Measurements from ENCODE around the gene KCNC1. TPM values are rescaled to one million over a fixed set of nuclear protein-coding genes. Genes with fewer than 3 reads are reported as not detected.

KCNC1 gene
- total RNA-seq, 2 donors from 2014 or later = 0.19 to 0.37 TPM

- no peaks in the 10 kb centered on the region for H3K36me3 ChIP-seq
- H3K9me3 ChIP-seq = no peaks in the 10 kb centered on the region
- H3K27me3 ChIP-seq = no peaks in the 10 kb centered on the region
- H3K9ac ChIP-seq (ENCODE audit: low read depth in 2 of 2, low read length in 2 of 2) = no peak overlapping the region
- no peak for TF ChIP-seq CTCF (IDR thresholded peaks at IDR 0.05)
- no peak overlapping the region for H3K4me3 ChIP-seq
- no peaks in the 10 kb centered on the region for H3K4me1 ChIP-seq
- intact Hi-C loops (cut with DNase I) = no loop called here
- no peak for DNase-seq
- no peak overlapping the region for H3K27ac ChIP-seq
Observed at GRCh38 chr11:17781221-17781620, 46.6 kb downstream of the KCNC1 start.

GRCh38 chr11:17781626-17782025 is 47.0 kb downstream of the KCNC1 start:
- Histone ChIP-seq H3K9ac (ENCODE audit: low read depth in 2 of 2, low read length in 2 of 2) (no peak overlapping the region), H3K4me3 (no peak overlapping the region), H3K36me3 (no peaks in the 10 kb centered on the region), H3K4me1 (no peaks in the 10 kb centered on the region), H3K27me3 (no peaks in the 10 kb centered on the region), H3K27ac (no peak overlapping the region), H3K9me3 (no peaks in the 10 kb centered on the region)
- intact Hi-C loops (cut with DNase I) = no loop called here
- no peak for TF ChIP-seq CTCF (IDR thresholded peaks at IDR 0.05)
- DNase-seq = no peak

GRCh38 chr11:17782145-17782544 is 47.6 kb downstream of the KCNC1 start:
- TF ChIP-seq CTCF (IDR thresholded peaks at IDR 0.05) = no peak
- Histone ChIP-seq H3K27me3 (no peaks in the 10 kb centered on the region), H3K4me3 (no peak overlapping the region), H3K9me3 (no peaks in the 10 kb centered on the region), H3K4me1 (no peaks in the 10 kb centered on the region), H3K27ac (no peak overlapping the region), H3K9ac (ENCODE audit: low read depth in 2 of 2, low read length in 2 of 2) (no peak overlapping the region), H3K36me3 (no peaks in the 10 kb centered on the region)
- DNase-seq = no peak
- intact Hi-C loops (cut with DNase I) = no loop called here

- Histone ChIP-seq H3K9me3 (no peaks in the 10 kb centered on the region), H3K4me3 (no peak overlapping the region), H3K27me3 (no peaks in the 10 kb centered on the region), H3K27ac (no peak overlapping the region), H3K9ac (ENCODE audit: low read depth in 2 of 2, low read length in 2 of 2) (no peak overlapping the region), H3K36me3 (no peaks in the 10 kb centered on the region), H3K4me1 (no peaks in the 10 kb centered on the region)
- intact Hi-C loops (cut with DNase I) = no loop called here
- no peak for DNase-seq
- no peak for TF ChIP-seq CTCF (IDR thresholded peaks at IDR 0.05)
Observed at GRCh38 chr11:17782603-17783337, 48.2 kb downstream of the KCNC1 start.

GRCh38 chr11:17783878-17784277 is 49.3 kb downstream of the KCNC1 start:
- no peaks in the 10 kb centered on the region for H3K36me3 ChIP-seq
- H3K4me1 ChIP-seq = no peaks in the 10 kb centered on the region
- H3K27ac ChIP-seq = no peak overlapping the region
- no peak overlapping the region for H3K9ac ChIP-seq (ENCODE audit: low read depth in 2 of 2, low read length in 2 of 2)
- TF ChIP-seq CTCF (IDR thresholded peaks at IDR 0.05) = no peak
- intact Hi-C loops (cut with DNase I) = no loop called here
- H3K9me3 ChIP-seq = no peaks in the 10 kb centered on the region
- H3K27me3 ChIP-seq = no peaks in the 10 kb centered on the region
- no peak for DNase-seq
- H3K4me3 ChIP-seq = no peak overlapping the region
